Measurements from ENCODE around the gene DDX51.

DDX51 gene

GRCh38 chr12:132170637-132171292, 26.6 kb upstream of the DDX51 start:
- Histone ChIP-seq H3K27ac (ENCODE audit: low read depth, low read length) (no peak overlapping the region), H2BK120ac (ENCODE audit: insufficient read depth, low read length, poor library complexity) (no peak overlapping the region), H2AFZ (ENCODE audit: insufficient read depth, low read length, poor library complexity) (no peak overlapping the region), H3K9me3 (ENCODE audit: insufficient read depth, low read depth, low read length) (peaks cover 4% of the 10 kb centered on the region), H3K14ac (ENCODE audit: low read length) (no peak overlapping the region), H2BK5ac (ENCODE audit: low read depth, low read length, poor library complexity) (no peak overlapping the region), H3K18ac (ENCODE audit: low read length) (no peak overlapping the region), H4K8ac (ENCODE audit: low read depth, low read length) (no peak overlapping the region), H3K4me1 (ENCODE audit: control insufficient read depth in 1 of 2, insufficient read depth in 2 of 2, low read length in 2 of 2) (peaks cover 0 to 5% of the 10 kb centered on the region in 2 experiments), H3K4me2 (ENCODE audit: low read length) (no peak overlapping the region), H3K27me3 (ENCODE audit: insufficient read depth, low read length) (no peaks in the 10 kb centered on the region), H3K4ac (ENCODE audit: low read depth, low read length) (no peak overlapping the region), H2AK5ac (ENCODE audit: low read length) (no peak overlapping the region), H4K91ac (ENCODE audit: low read depth, low read length) (no peak overlapping the region), H4K12ac (ENCODE audit: low read depth, low read length) (no peak overlapping the region), H3K79me2 (ENCODE audit: control insufficient read depth, insufficient read depth, low read length, poor library complexity) (no peaks in the 10 kb centered on the region), H2BK12ac (ENCODE audit: low read length) (no peak overlapping the region), H3K9ac (ENCODE audit: low read length) (no peak overlapping the region), H3K79me1 (ENCODE audit: low read length) (no peaks in the 10 kb centered on the region), H3K4me3 (ENCODE audit: low read depth, low read length) (peak overlapping the region; percentile 23), H3K23ac (ENCODE audit: low read length) (no peak overlapping the region), H3K36me3 (ENCODE audit: control insufficient read depth in 1 of 2, insufficient read depth in 2 of 2, low read length in 2 of 2) (no peaks in the 10 kb centered on the region)
- WGBS (ENCODE audit: extremely low coverage, insufficient coverage, insufficient read length) = no CpG with 5 or more reads among the region's 33 CpGs
- DNase-seq = no peak

- Histone ChIP-seq H3K79me1 (ENCODE audit: low read length) (no peaks in the 10 kb centered on the region), H3K27me3 (ENCODE audit: insufficient read depth, low read length) (no peaks in the 10 kb centered on the region), H3K18ac (ENCODE audit: low read length) (no peak overlapping the region), H3K36me3 (ENCODE audit: control insufficient read depth in 1 of 2, insufficient read depth in 2 of 2, low read length in 2 of 2) (no peaks in the 10 kb centered on the region), H3K23ac (ENCODE audit: low read length) (no peak overlapping the region), H3K9ac (ENCODE audit: low read length) (no peak overlapping the region), H3K14ac (ENCODE audit: low read length) (no peak overlapping the region), H2BK120ac (ENCODE audit: insufficient read depth, low read length, poor library complexity) (no peak overlapping the region), H2BK5ac (ENCODE audit: low read depth, low read length, poor library complexity) (no peak overlapping the region), H4K91ac (ENCODE audit: low read depth, low read length) (no peak overlapping the region), H3K9me3 (ENCODE audit: insufficient read depth, low read depth, low read length) (peaks cover 4% of the 10 kb centered on the region), H2AFZ (ENCODE audit: insufficient read depth, low read length, poor library complexity) (no peak overlapping the region), H3K79me2 (ENCODE audit: control insufficient read depth, insufficient read depth, low read length, poor library complexity) (no peaks in the 10 kb centered on the region), H3K27ac (ENCODE audit: low read depth, low read length) (no peak overlapping the region), H3K4me1 (ENCODE audit: control insufficient read depth in 1 of 2, insufficient read depth in 2 of 2, low read length in 2 of 2) (peaks cover 0 to 2% of the 10 kb centered on the region in 2 experiments), H2BK12ac (ENCODE audit: low read length) (no peak overlapping the region), H2AK5ac (ENCODE audit: low read length) (no peak overlapping the region), H3K4me3 (ENCODE audit: low read depth, low read length) (no peak overlapping the region), H4K8ac (ENCODE audit: low read depth, low read length) (no peak overlapping the region), H4K12ac (ENCODE audit: low read depth, low read length) (no peak overlapping the region), H3K4ac (ENCODE audit: low read depth, low read length) (no peak overlapping the region), H3K4me2 (ENCODE audit: low read length) (no peak overlapping the region)
- WGBS (ENCODE audit: extremely low coverage, insufficient coverage, insufficient read length) = no CpG with 5 or more reads among the region's 16 CpGs
- no peak for DNase-seq
Measured at GRCh38 chr12:132170094-132170636, 26.0 kb upstream of the DDX51 start.

GRCh38 chr12:132169376-132169775, 25.3 kb upstream of the DDX51 start:
- H2AFZ ChIP-seq (ENCODE audit: insufficient read depth, low read length, poor library complexity) = no peak overlapping the region
- H3K27ac ChIP-seq (ENCODE audit: low read depth, low read length) = no peak overlapping the region
- H3K9me3 ChIP-seq (ENCODE audit: insufficient read depth, low read depth, low read length) = peaks cover 4% of the 10 kb centered on the region
- no peak overlapping the region for H3K18ac ChIP-seq (ENCODE audit: low read length)
- no peak overlapping the region for H3K4ac ChIP-seq (ENCODE audit: low read depth, low read length)
- H3K27me3 ChIP-seq (ENCODE audit: insufficient read depth, low read length) = no peaks in the 10 kb centered on the region
- H3K79me1 ChIP-seq (ENCODE audit: low read length) = no peaks in the 10 kb centered on the region
- H3K14ac ChIP-seq (ENCODE audit: low read length) = no peak overlapping the region
- no peak overlapping the region for H2BK120ac ChIP-seq (ENCODE audit: insufficient read depth, low read length, poor library complexity)
- no peak overlapping the region for H2AK5ac ChIP-seq (ENCODE audit: low read length)
- no peaks in the 10 kb centered on the region for H3K4me1 ChIP-seq (ENCODE audit: control insufficient read depth in 1 of 2, insufficient read depth in 2 of 2, low read length in 2 of 2)
- no peak overlapping the region for H4K8ac ChIP-seq (ENCODE audit: low read depth, low read length)
- no peak overlapping the region for H2BK5ac ChIP-seq (ENCODE audit: low read depth, low read length, poor library complexity)
- no peak overlapping the region for H4K91ac ChIP-seq (ENCODE audit: low read depth, low read length)
- H2BK12ac ChIP-seq (ENCODE audit: low read length) = no peak overlapping the region
- H3K36me3 ChIP-seq (ENCODE audit: control insufficient read depth in 1 of 2, insufficient read depth in 2 of 2, low read length in 2 of 2) = no peaks in the 10 kb centered on the region
- WGBS (ENCODE audit: extremely low coverage, insufficient coverage, insufficient read length) = no CpG with 5 or more reads among the region's 17 CpGs
- no peak overlapping the region for H3K23ac ChIP-seq (ENCODE audit: low read length)
- H3K9ac ChIP-seq (ENCODE audit: low read length) = no peak overlapping the region
- no peaks in the 10 kb centered on the region for H3K79me2 ChIP-seq (ENCODE audit: control insufficient read depth, insufficient read depth, low read length, poor library complexity)
- no peak overlapping the region for H4K12ac ChIP-seq (ENCODE audit: low read depth, low read length)
- DNase-seq = no peak
- no peak overlapping the region for H3K4me3 ChIP-seq (ENCODE audit: low read depth, low read length)
- H3K4me2 ChIP-seq (ENCODE audit: low read length) = no peak overlapping the region

- H3K27ac ChIP-seq (ENCODE audit: low read depth, low read length) = no peak overlapping the region
- H3K79me1 ChIP-seq (ENCODE audit: low read length) = no peaks in the 10 kb centered on the region
- no peak overlapping the region for H2BK5ac ChIP-seq (ENCODE audit: low read depth, low read length, poor library complexity)
- H3K23ac ChIP-seq (ENCODE audit: low read length) = no peak overlapping the region
- no peaks in the 10 kb centered on the region for H3K4me1 ChIP-seq (ENCODE audit: control insufficient read depth in 1 of 2, insufficient read depth in 2 of 2, low read length in 2 of 2)
- H3K79me2 ChIP-seq (ENCODE audit: control insufficient read depth, insufficient read depth, low read length, poor library complexity) = no peaks in the 10 kb centered on the region
- no peak for DNase-seq
- no peak overlapping the region for H3K4ac ChIP-seq (ENCODE audit: low read depth, low read length)
- H4K8ac ChIP-seq (ENCODE audit: low read depth, low read length) = no peak overlapping the region
- no peaks in the 10 kb centered on the region for H3K36me3 ChIP-seq (ENCODE audit: control insufficient read depth in 1 of 2, insufficient read depth in 2 of 2, low read length in 2 of 2)
- no peak overlapping the region for H2AK5ac ChIP-seq (ENCODE audit: low read length)
- H3K4me3 ChIP-seq (ENCODE audit: low read depth, low read length) = no peak overlapping the region
- no peak overlapping the region for H2BK120ac ChIP-seq (ENCODE audit: insufficient read depth, low read length, poor library complexity)
- no peak overlapping the region for H3K4me2 ChIP-seq (ENCODE audit: low read length)
- no peak overlapping the region for H3K14ac ChIP-seq (ENCODE audit: low read length)
- peaks cover 4% of the 10 kb centered on the region for H3K9me3 ChIP-seq (ENCODE audit: insufficient read depth, low read depth, low read length)
- no peak overlapping the region for H2AFZ ChIP-seq (ENCODE audit: insufficient read depth, low read length, poor library complexity)
- H2BK12ac ChIP-seq (ENCODE audit: low read length) = no peak overlapping the region
- no peak overlapping the region for H3K9ac ChIP-seq (ENCODE audit: low read length)
- H4K91ac ChIP-seq (ENCODE audit: low read depth, low read length) = no peak overlapping the region
- WGBS (ENCODE audit: extremely low coverage, insufficient coverage, insufficient read length) = no CpG with 5 or more reads among the region's 31 CpGs
- H3K18ac ChIP-seq (ENCODE audit: low read length) = no peak overlapping the region
- no peaks in the 10 kb centered on the region for H3K27me3 ChIP-seq (ENCODE audit: insufficient read depth, low read length)
- no peak overlapping the region for H4K12ac ChIP-seq (ENCODE audit: low read depth, low read length)
Measured at GRCh38 chr12:132168311-132169031, 24.4 kb upstream of the DDX51 start.
